Stimulated activated CD8-positive, alpha-beta memory T cell treated with anti-CD3 and anti-CD28 coated beads, Interleukin-15, amount 100 ng/mL, for 1 hour (primary cell): ENCODE data around the gene SLC49A3.
"Not testable (repeated sequence)": the region's sequence is repeated elsewhere in the genome, so short reads cannot be mapped to it uniquely, and the experiment has no call there.

ENCODE experiments used
- DNase-seq: peaks from one replicate; pipeline ENCODE4 v3.0.0-alpha.2; 2020; ENCODE audit warnings: low read depth

SLC49A3 gene

DNA sequence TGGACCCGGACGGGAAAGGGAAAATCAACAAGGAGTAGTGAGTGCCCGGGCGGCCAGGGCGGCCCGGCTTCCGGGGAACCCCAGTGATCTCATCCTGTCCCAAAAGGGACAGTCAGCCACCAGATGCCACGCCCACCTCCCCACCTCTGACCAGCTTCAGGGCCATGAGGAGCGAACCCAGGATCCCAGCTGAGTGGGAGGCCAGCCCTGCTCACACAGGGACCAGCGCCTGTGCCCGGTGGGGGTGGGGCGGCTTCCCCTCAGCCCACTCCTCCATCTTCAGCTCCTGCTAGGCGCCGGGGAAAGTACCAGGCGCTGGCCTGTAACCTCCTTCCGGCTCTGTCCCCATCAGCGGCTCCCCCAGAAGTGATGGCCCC, 8.4 kb downstream of the SLC49A3 start:
- no peak for DNase-seq

GRCh38 chr4:680091-680490, 8.9 kb downstream of the SLC49A3 start:
- DNase-seq: no peak

DNA sequence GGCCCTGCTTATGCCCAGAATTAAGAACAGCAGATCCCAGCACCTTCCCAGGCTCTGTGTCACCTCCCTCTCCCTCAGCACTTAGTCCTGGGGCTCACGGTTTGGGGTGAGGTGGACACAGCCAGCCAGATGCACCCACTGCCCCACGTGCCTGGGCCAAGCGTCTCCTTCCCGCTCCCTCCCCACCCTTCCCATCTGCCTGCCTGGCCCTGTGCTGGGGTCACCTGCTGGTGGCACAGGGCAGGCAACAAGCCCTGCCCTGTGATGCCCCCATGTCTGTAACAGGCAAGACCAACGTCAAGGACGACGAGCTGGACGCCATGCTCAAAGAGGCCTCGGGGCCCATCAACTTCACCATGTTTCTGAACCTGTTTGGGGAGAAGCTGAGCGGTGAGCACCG, 9.3 kb downstream of the SLC49A3 start:
- DNase-seq: no peak

- no peak for DNase-seq
Observed at GRCh38 chr4:679104-679481, 9.9 kb downstream of the SLC49A3 start.

DNA sequence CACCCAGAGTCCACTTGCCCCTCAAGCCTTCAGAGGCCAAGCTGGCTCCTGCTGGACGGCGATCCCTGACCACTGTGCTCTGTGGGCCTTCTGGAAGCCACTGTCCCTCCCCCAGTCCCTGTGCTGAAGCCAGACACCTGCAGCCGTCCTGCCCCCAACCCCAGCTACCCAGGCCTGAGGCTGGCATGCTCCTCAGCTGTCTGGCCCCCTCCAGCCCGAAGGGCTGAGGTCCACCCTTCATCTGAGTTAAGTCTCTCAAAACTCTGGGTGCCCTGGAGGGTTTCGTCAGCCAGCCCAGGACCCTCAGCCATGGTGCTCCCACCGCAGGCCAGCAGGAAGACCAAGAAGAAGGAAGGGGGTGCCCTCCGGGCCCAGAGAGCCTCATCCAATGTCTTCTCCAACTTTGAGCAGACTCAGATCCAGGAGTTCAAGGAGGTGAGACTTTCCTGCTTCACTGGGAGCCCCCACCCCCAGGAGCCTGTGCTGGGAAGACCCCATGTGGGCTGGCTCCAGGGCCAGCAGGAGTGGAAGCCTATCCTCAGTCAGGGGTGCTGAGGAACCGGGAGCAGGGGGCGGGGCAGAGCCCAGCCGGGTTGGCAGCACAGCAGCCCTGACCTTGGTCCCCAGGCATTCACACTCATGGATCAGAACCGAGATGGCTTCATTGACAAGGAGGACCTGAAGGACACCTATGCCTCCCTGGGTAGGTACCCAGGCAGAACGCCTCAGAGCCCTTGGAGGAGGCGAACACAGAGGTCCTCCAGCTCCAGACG, 10.4 kb downstream of the SLC49A3 start:
- no peak for DNase-seq

DNA sequence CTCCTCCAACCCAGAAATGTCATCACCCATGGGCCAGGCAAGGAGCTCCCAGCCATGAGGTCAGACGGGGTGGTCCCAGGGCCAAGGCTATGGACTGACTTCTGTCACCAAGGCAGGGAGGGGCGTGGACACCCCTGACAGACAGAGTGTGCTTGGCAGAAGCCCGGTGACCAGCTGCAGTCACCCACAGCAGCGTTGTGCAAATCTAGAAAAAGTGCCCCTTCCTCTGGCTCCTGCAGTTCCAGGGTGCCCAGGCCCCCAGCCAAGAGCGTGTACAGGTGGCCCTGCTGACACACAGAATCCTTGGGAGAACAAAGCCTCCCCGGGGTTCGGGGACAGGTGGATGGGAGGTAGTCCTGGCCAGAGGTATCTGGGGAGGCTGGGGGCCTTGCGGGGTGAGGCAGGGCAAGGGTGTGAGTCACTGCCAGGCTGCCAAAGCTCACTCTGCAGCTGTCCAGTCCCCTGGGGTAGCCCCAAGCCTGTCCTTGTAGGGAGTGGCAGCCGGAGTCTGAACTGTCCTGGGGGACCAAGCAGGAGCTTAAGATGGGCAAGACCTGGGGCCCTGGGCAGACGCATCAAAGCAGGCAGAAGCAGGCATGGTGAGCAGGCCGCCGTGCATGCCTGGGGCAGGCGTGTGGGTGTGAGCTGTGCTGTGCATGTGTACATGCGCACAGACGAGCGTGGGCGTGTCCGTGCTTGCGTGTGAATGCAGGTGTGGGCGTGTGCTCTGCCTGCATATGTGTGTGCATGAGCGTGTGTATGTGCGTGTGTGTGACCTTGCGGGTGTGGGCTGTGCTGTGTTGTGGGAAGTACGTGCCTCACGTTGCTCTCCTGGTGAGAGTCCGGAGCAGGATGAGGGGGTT, 11.3 kb downstream of the SLC49A3 start:
- no peak for DNase-seq

DNA sequence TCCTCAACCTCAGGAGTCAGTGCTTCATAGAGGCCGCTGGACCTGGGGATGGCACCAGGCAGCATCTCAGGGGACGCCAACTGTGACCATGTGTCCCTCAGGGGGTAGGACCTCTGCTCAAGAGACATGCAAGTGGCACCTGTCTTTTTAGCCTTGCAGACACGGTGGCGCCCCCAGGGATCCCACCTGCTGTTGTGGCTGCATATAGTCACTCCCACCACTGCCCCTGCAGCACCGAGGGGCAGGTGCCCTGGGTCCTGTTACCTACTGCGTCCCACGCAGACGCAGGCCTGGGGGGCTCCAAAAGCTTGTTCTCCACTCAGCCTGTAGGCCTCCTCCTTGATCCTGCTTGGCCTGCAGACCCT, 12.1 kb downstream of the SLC49A3 start:
- no peak for DNase-seq

GRCh38 chr4:675980-676870, 12.7 kb downstream of the SLC49A3 start:
- DNase-seq: no peak

- DNase-seq: no peak
Observed at GRCh38 chr4:675036-675882, 13.7 kb downstream of the SLC49A3 start.

GRCh38 chr4:674172-675035, 14.5 kb downstream of the SLC49A3 start, which contains the start of the genes ATP5ME and MYL5:
Gene ATP5ME, minus strand, starts transcription at chr4:674276. Its CDS starts 29 bp downstream, at chr4:674247.
Gene MYL5, plus strand, starts transcription at chr4:674542. Its CDS starts 3,485 bp downstream, at chr4:678027.
- peak; percentile 92 for DNase-seq

- DNase-seq: no peak
Observed at GRCh38 chr4:673349-674091, 15.4 kb downstream of the SLC49A3 start.

DNA sequence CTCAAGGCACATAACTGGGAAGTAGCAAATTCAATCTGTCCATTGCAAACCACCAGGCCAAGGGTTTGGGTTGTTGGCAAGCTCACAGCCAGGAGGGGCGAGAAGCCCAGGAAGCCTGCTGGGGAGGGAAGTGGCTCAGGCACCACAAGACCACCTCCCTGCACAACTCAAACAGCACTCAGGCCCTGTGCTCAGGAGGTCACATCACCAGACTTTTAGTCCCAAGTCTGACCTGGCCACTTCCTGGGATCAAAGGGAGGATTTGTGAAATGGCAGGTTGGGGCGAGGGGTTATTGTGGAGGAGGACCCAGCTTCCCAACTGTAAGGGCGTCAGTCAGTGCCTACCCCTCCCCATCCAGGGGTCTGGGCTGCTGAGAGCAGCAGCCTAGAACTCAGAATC, 17.2 kb downstream of the SLC49A3 start:
- DNase-seq: no peak

- not testable (repeated sequence) for DNase-seq
Observed at GRCh38 chr4:669806-670559, 19.0 kb downstream of the SLC49A3 start.

- DNase-seq: not testable (repeated sequence)
Observed at GRCh38 chr4:668219-668618, 20.7 kb downstream of the SLC49A3 start.

- DNase-seq: no peak
Observed at GRCh38 chr4:667545-667925, 21.4 kb downstream of the SLC49A3 start.

GRCh38 chr4:666822-667544, 22.0 kb downstream of the SLC49A3 start:
- DNase-seq: no peak

- DNase-seq: no peak
Observed at GRCh38 chr4:666436-666810, 22.5 kb downstream of the SLC49A3 start.

- no peak for DNase-seq
Observed at GRCh38 chr4:665751-666435, 23.1 kb downstream of the SLC49A3 start.
